HG03103 (cell line): ENCODE results near the gene FN3KRP.

ENCODE experiments used
- ATAC-seq: cut with Tn5 transposase; IDR thresholded peaks from one replicate; pipeline ENCODE4 v1.9.1; 2021; ENCODE audit warnings: low read depth; ENCODE audit not compliant: unreplicated experiment

Gene FN3KRP

GRCh38 chr17:82775001-82775823 is 58.7 kb downstream of the FN3KRP start:
- no peak for ATAC-seq

- no peak for ATAC-seq
Measured at GRCh38 chr17:82776454-82776853, 59.9 kb downstream of the FN3KRP start.
